IMR-90 (cell line): ENCODE measurements around the gene SOCS2. TPM values are rescaled to one million over a fixed set of nuclear protein-coding genes. Genes with fewer than 3 reads are reported as not detected.

Experiments
- ATAC-seq: fragments of 200-7000 bp; cut with Tn5 transposase; 2 replicates; pipeline ENCODE4 v1.9.1; 2020; ENCODE audit warnings: low read depth, mild to moderate bottlenecking, moderate library complexity
- BruUV-seq: library from RNA; stranded (reverse); fragments of 400-500 nt; replicated peaks from 2 replicates; lab custom pipeline; 2021; lab: Mats Ljungman, UMichigan
- CTCF ChIA-PET: fragments of 300-600 bp; formaldehyde crosslinking; extraction: SDS; loops from one replicate; lab custom pipeline; 2021; ENCODE audit warnings: antibody characterized with exemption; lab: Yijun Ruan, JAX
- POLR2A ChIA-PET: fragments of 300-600 bp; sonication (Branson Sonifier 250); formaldehyde crosslinking; loops from one replicate; lab custom pipeline; 2022; ENCODE audit warnings: antibody characterized with exemption; ENCODE audit not compliant: unreplicated experiment; lab: Charles Lee
- DNase-seq: peaks from one replicate; pipeline ENCODE4 v3.0.0; 2013
- H2AFZ ChIP-seq: replicated peaks from 2 replicates; pipeline ENCODE3; 2013; ENCODE audit warnings: low read length, mild to moderate bottlenecking; ENCODE audit not compliant: poor library complexity
- H2AK5ac ChIP-seq: 2 replicates; pipeline ENCODE4 v1.6.1; 2013; ENCODE audit warnings: low read depth, low read length, inconsistent platforms
- H2AK9ac ChIP-seq: replicated peaks from 2 replicates; pipeline ENCODE3; 2013; ENCODE audit warnings: mild to moderate bottlenecking, low read depth, low read length, moderate library complexity; ENCODE audit not compliant: poor library complexity
- H2BK120ac ChIP-seq: 2 replicates; pipeline ENCODE4 v1.6.1; 2013; ENCODE audit warnings: low read depth, low read length, inconsistent platforms
- H2BK15ac ChIP-seq: 3 replicates; pipeline ENCODE4 v1.6.1; 2013; ENCODE audit warnings: low read depth, low read length, inconsistent platforms
- H2BK20ac ChIP-seq: 2 replicates; pipeline ENCODE4 v1.6.1; 2013; ENCODE audit warnings: low read depth, mild to moderate bottlenecking, inconsistent platforms, low read length, moderate library complexity
- H2BK5ac ChIP-seq: 2 replicates; pipeline ENCODE4 v1.6.1; 2013; ENCODE audit warnings: mild to moderate bottlenecking, low read depth, low read length, inconsistent platforms; ENCODE audit not compliant: poor library complexity, severe bottlenecking
- H3K14ac ChIP-seq: replicated peaks from 2 replicates; pipeline ENCODE4 v1.6.1; 2013; ENCODE audit warnings: low read depth, low read length, inconsistent platforms
- H3K18ac ChIP-seq: 2 replicates; pipeline ENCODE4 v1.6.1; 2013; ENCODE audit warnings: low read depth, low read length, control low read depth
- H3K23ac ChIP-seq: 2 replicates; pipeline ENCODE4 v1.6.1; 2013; ENCODE audit warnings: low read depth, low read length, inconsistent platforms
- H3K27ac ChIP-seq: 2 replicates; pipeline ENCODE4 v1.5.1; 2013; ENCODE audit warnings: mild to moderate bottlenecking, control low read depth, low read length; ENCODE audit not compliant: insufficient read depth
- H3K27me3 ChIP-seq: 2 replicates; pipeline ENCODE4 v1.6.1; 2013; ENCODE audit warnings: low read length; ENCODE audit not compliant: control insufficient read depth, insufficient read depth
- H3K36me3 ChIP-seq: 2 replicates; pipeline ENCODE4 v1.6.1; 2013; ENCODE audit warnings: low read length, mixed read lengths; ENCODE audit not compliant: control insufficient read depth, insufficient read depth
- H3K4ac ChIP-seq: 2 replicates; pipeline ENCODE4 v1.6.1; 2013; ENCODE audit warnings: low read depth, low read length, inconsistent platforms
- H3K4me1 ChIP-seq: 2 replicates; pipeline ENCODE4 v1.6.1; 2013; ENCODE audit warnings: low read length, mixed read lengths; ENCODE audit not compliant: control insufficient read depth, insufficient read depth
- H3K4me2 ChIP-seq: 2 replicates; pipeline ENCODE4 v1.6.1; 2013; ENCODE audit warnings: low read depth, mild to moderate bottlenecking, control low read depth, low read length, moderate library complexity
- H3K4me3 ChIP-seq: 2 replicates; pipeline ENCODE4 v1.5.1; 2013; ENCODE audit warnings: low read depth, mild to moderate bottlenecking, control low read depth, low read length, moderate library complexity; ENCODE audit not compliant: insufficient read depth
- H3K56ac ChIP-seq: 2 replicates; pipeline ENCODE4 v1.6.1; 2013; ENCODE audit warnings: low read length, inconsistent platforms; ENCODE audit not compliant: insufficient read depth; ENCODE audit errors: extremely low read depth
- H3K79me1 ChIP-seq, 2 experiments: 2 replicates each; pipeline ENCODE4 v1.6.1; 2013; ENCODE audit warnings: low read length in 2 of 2, inconsistent platforms in 1 of 2, low read depth in 1 of 2
- H3K9ac ChIP-seq: 2 replicates; pipeline ENCODE4 v1.6.1; 2013; ENCODE audit warnings: low read depth, low read length, control low read depth
- H3K9me1 ChIP-seq: 2 replicates; pipeline ENCODE4 v1.6.1; 2013; ENCODE audit warnings: low read length, inconsistent platforms; ENCODE audit not compliant: insufficient read depth
- H3K9me3 ChIP-seq: 2 replicates; pipeline ENCODE4 v1.6.1; 2013; ENCODE audit warnings: low read length; ENCODE audit not compliant: control insufficient read depth, insufficient read depth
- H4K20me1 ChIP-seq: 2 replicates; pipeline ENCODE4 v1.6.1; 2013; ENCODE audit warnings: low read length, inconsistent platforms; ENCODE audit not compliant: insufficient read depth
- H4K5ac ChIP-seq: 2 replicates; pipeline ENCODE4 v1.6.1; 2013; ENCODE audit warnings: mild to moderate bottlenecking, low read depth, low read length, control low read depth
- H4K8ac ChIP-seq, 2 experiments: 2 replicates each; pipeline ENCODE4 v1.6.1; 2013; ENCODE audit warnings: low read depth in 2 of 2, low read length in 2 of 2, control low read depth in 1 of 2, inconsistent platforms in 1 of 2
- H4K91ac ChIP-seq: 2 replicates; pipeline ENCODE4 v1.6.1; 2013; ENCODE audit warnings: low read depth, low read length, inconsistent platforms; ENCODE audit not compliant: insufficient read depth
- BHLHE40 ChIP-seq: fragments of 150-350 bp; IDR thresholded peaks from 2 replicates; pipeline ENCODE4 v1.6.1; 2016; ENCODE audit warnings: mild to moderate bottlenecking, low read depth, low read length
- CEBPB ChIP-seq: IDR thresholded peaks from 2 replicates; pipeline ENCODE4 v1.6.1; 2012; ENCODE audit warnings: low read depth, low read length, improper control_type of control experiment
- CHD1 ChIP-seq: IDR thresholded peaks from 2 replicates; pipeline ENCODE4 v1.6.1; 2012; ENCODE audit warnings: low read depth, low read length, improper control_type of control experiment
- FOS ChIP-seq: fragments of 150-350 bp; IDR thresholded peaks from 2 replicates; pipeline ENCODE4 v1.6.1; 2016; ENCODE audit warnings: low read depth, low read length
- MAFK ChIP-seq: IDR thresholded peaks from 2 replicates; pipeline ENCODE4 v1.6.1; 2012; ENCODE audit warnings: low read depth, low read length, improper control_type of control experiment
- MAZ ChIP-seq: IDR thresholded peaks from 2 replicates; pipeline ENCODE4 v1.6.1; 2012; ENCODE audit warnings: low read depth, mild to moderate bottlenecking, low read length, improper control_type of control experiment, moderate library complexity, borderline replicate concordance
- MXI1 ChIP-seq: IDR thresholded peaks from 2 replicates; pipeline ENCODE4 v1.6.1; 2012; ENCODE audit warnings: low read depth, mild to moderate bottlenecking, low read length, moderate library complexity, borderline replicate concordance
- NFE2L2 ChIP-seq: fragments of 150-350 bp; IDR thresholded peaks from 2 replicates; pipeline ENCODE4 v1.6.1; 2016; ENCODE audit warnings: low read depth, mild to moderate bottlenecking, low read length
- POLR2A ChIP-seq: IDR thresholded peaks from 2 replicates; pipeline ENCODE4 v1.6.1; 2012; ENCODE audit warnings: mild to moderate bottlenecking, low read depth, low read length
- RAD21 ChIP-seq: IDR thresholded peaks from 2 replicates; pipeline ENCODE4 v1.6.1; 2012; ENCODE audit warnings: low read length, improper control_type of control experiment
- RCOR1 ChIP-seq: IDR thresholded peaks from 2 replicates; pipeline ENCODE4 v1.6.1; 2012; ENCODE audit warnings: mild to moderate bottlenecking, low read length, improper control_type of control experiment; ENCODE audit not compliant: insufficient replicate concordance
- RFX5 ChIP-seq: IDR thresholded peaks from 2 replicates; pipeline ENCODE4 v1.8.0; 2012; ENCODE audit warnings: low read depth, mild to moderate bottlenecking, low read length, moderate library complexity
- SMC3 ChIP-seq: fragments of 150-350 bp; IDR thresholded peaks from 2 replicates; pipeline ENCODE4 v1.6.1; 2016; ENCODE audit warnings: low read depth, mild to moderate bottlenecking, antibody characterized with exemption, low read length, moderate library complexity
- USF2 ChIP-seq: fragments of 150-350 bp; IDR thresholded peaks from 2 replicates; pipeline ENCODE4 v1.6.1; 2017; ENCODE audit warnings: mild to moderate bottlenecking, antibody characterized with exemption, low read length, low read depth
- WGBS, 2 experiments: methylation state at CpG; one replicate each; pipeline versions ENCODE4 v1.1.5 to v1.1.7; 2013; ENCODE audit warnings: missing lambda C conversion rate in 2 of 2; ENCODE audit not compliant: insufficient read length in 1 of 2; ENCODE audit errors: extremely low coverage in 2 of 2; 5-methylcytosine and 5-hydroxymethylcytosine counted together
- dilution Hi-C: fragments of 300-500 bp; cut with HindIII; formaldehyde crosslinking; loops from one replicate; pipeline ENCODE4 v1.14.3; 2018; ENCODE audit warnings: low sequenced_read_pairs; ENCODE audit not compliant: unreplicated experiment
- in situ Hi-C: fragments of 300-500 bp; cut with MboI; formaldehyde crosslinking; loops from 3 replicates; pipeline ENCODE4 v1.14.3; 2019; ENCODE audit warnings: low sequenced_read_pairs, inconsistent platforms, mixed read lengths
- intact Hi-C: fragments of 100-400 bp; cut with micrococcal nuclease; formaldehyde crosslinking; loops from 2 replicates; pipeline ENCODE4 v1.10.0; 2022
- polyA plus RNA-seq, 3 experiments: library from polyadenylated mRNA; depleted of rRNA; stranded (reverse); fragments of >200 nt; gene quantifications; 2 replicates each; pipeline ENCODE4 v1.2.3, GENCODE V29; 2012; ENCODE audit warnings: low replicate concordance in 1 of 3
- total RNA-seq: library from RNA; depleted of rRNA; stranded (reverse); fragments of >200 nt; gene quantifications from 2 replicates; pipeline ENCODE4 v1.2.3, GENCODE V29; 2012
- TF ChIP-seq, protein P1 (sequence below): fragments of 150-350 bp; IDR thresholded peaks from 2 replicates; pipeline ENCODE4 v1.6.1; 2016; ENCODE audit warnings: low read depth, mild to moderate bottlenecking, low read length, moderate library complexity, borderline replicate concordance
- TF ChIP-seq, protein P2 (sequence below): conservative IDR thresholded peaks from 2 replicates; pipeline ENCODE4 v1.5.1; 2012; ENCODE audit warnings: mild to moderate bottlenecking, low read depth, low read length, improper control_type of control experiment

Gene SOCS2
- total and polyA plus RNA-seq, 2 of the 4 experiments (the other 2 are of a cell fraction), result 12.0 to 12.4 TPM

DNA sequence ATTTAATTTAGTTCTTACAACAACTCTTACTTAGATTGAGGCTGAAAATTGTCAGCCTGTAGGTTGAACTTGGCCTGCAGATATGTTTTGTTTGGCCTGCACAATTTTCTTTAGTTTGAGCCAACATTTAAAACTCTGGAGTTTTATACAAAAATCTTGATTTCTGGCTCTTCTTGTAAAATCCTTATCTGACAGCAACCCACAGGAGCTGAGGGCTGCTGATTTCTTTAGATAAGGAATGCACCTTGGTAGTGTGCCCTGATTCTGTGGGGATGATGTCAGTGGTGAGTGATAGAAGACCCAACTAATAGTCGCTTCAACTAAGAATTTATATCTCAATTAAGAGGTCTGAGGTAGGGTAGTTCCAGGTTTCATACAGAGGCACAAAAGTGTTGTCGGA lies 49.5 kb downstream of the SOCS2 start:
- Histone ChIP-seq H4K20me1 (no peaks in the 10 kb centered on the region), H2BK120ac (peak overlapping the region; percentile 94), H3K27me3 (no peaks in the 10 kb centered on the region), H3K79me1 (peaks cover 0 to 26% of the 10 kb centered on the region in 2 experiments; a peak in 2 of 4 replicates), H3K36me3 (no peaks in the 10 kb centered on the region), H2BK20ac (peak overlapping the region; percentile 98), H3K27ac (0 out of 2 replicates have a peak overlapping the region, but pooled peaks have one; percentile 37), H3K9ac (no peak overlapping the region), H3K18ac (peak overlapping the region; percentile 93; the same call in 1 of the 2 replicates), H3K4me2 (no peak overlapping the region), H3K9me3 (peaks cover 4% of the 10 kb centered on the region; the same call in 1 of the 2 replicates), H2AK9ac (no peak overlapping the region), H3K9me1 (peaks cover 7% of the 10 kb centered on the region), H2AFZ (no peak overlapping the region), H3K23ac (peak overlapping the region; percentile 90; the same call in 1 of the 2 replicates), H3K4ac (peak overlapping the region; percentile 86), H3K56ac (no peak overlapping the region), H4K8ac (peak overlapping the region; percentile 10 to 88; a peak in 1 of 4 replicates), H3K4me1 (peaks cover 16% of the 10 kb centered on the region), H2BK5ac (peak overlapping the region; percentile 48), H3K14ac (peak overlapping the region; percentile 90), H4K91ac (peak overlapping the region; percentile 60; the same call in 1 of the 2 replicates), H3K4me3 (no peak overlapping the region), H2AK5ac (peak overlapping the region; percentile 93; the same call in 1 of the 2 replicates), H2BK15ac (peak overlapping the region; percentile 90; the same call in 2 of the 3 replicates), H4K5ac (peak overlapping the region; percentile 14; the same call in 1 of the 2 replicates)
- in situ Hi-C loops (no loop called here), dilution Hi-C loops (no loop called here), intact Hi-C loops (no loop called here)
- POLR2A ChIA-PET, result no interaction called here
- BruUV-seq, result no TSS peak
- no peak for TF ChIP-seq RAD21
- TF ChIP-seq, protein P1, sequence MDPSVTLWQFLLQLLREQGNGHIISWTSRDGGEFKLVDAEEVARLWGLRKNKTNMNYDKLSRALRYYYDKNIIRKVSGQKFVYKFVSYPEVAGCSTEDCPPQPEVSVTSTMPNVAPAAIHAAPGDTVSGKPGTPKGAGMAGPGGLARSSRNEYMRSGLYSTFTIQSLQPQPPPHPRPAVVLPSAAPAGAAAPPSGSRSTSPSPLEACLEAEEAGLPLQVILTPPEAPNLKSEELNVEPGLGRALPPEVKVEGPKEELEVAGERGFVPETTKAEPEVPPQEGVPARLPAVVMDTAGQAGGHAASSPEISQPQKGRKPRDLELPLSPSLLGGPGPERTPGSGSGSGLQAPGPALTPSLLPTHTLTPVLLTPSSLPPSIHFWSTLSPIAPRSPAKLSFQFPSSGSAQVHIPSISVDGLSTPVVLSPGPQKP, result no peak
- TF ChIP-seq RFX5, result no peak
- no peak for TF ChIP-seq MAZ
- TF ChIP-seq RCOR1, result no peak
- no peak for TF ChIP-seq FOS
- TF ChIP-seq USF2, result no peak
- no peak for TF ChIP-seq POLR2A
- no peak for TF ChIP-seq CHD1
- no peak for TF ChIP-seq CEBPB
- TF ChIP-seq, protein P2, sequence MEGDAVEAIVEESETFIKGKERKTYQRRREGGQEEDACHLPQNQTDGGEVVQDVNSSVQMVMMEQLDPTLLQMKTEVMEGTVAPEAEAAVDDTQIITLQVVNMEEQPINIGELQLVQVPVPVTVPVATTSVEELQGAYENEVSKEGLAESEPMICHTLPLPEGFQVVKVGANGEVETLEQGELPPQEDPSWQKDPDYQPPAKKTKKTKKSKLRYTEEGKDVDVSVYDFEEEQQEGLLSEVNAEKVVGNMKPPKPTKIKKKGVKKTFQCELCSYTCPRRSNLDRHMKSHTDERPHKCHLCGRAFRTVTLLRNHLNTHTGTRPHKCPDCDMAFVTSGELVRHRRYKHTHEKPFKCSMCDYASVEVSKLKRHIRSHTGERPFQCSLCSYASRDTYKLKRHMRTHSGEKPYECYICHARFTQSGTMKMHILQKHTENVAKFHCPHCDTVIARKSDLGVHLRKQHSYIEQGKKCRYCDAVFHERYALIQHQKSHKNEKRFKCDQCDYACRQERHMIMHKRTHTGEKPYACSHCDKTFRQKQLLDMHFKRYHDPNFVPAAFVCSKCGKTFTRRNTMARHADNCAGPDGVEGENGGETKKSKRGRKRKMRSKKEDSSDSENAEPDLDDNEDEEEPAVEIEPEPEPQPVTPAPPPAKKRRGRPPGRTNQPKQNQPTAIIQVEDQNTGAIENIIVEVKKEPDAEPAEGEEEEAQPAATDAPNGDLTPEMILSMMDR, result no peak
- TF ChIP-seq MAFK, result no peak
- TF ChIP-seq SMC3, result no peak
- no peak for TF ChIP-seq MXI1
- no peak for TF ChIP-seq NFE2L2
- no peak for TF ChIP-seq BHLHE40
- DNase-seq, result peak; percentile 63
- CTCF ChIA-PET, result interaction anchor here (0.5 kb wide), 1 partner anchor 635 kb away, joined by 3 read pairs; no protein-coding TSS in a partner anchor
- no peak for ATAC-seq
- no CpG with 5 or more reads among the region's 2 CpGs for WGBS, 2 experiments
